Esophagus squamous epithelium (tissue), 5 donors: ENCODE results near the gene GAS7. TPM values are rescaled to one million over a fixed set of nuclear protein-coding genes. Genes with fewer than 3 reads are reported as not detected.

ENCODE experiments used
- DNase-seq: peaks from one replicate; lab custom pipeline; 2025; lab: John Stamatoyannopoulos, UW
- H3K27ac ChIP-seq, 4 donors: fragments of 200-600 bp; sonication (generic); one replicate each; pipeline ENCODE4 v1.5.1; 2016 to 2019; ENCODE audit warnings: mild to moderate bottlenecking in 1 of 4
- H3K27me3 ChIP-seq, 4 donors: fragments of 200-600 bp; sonication (generic); 1 replicate in 3 of 4; 2 replicates in 1 of 4; pipeline versions ENCODE4 v1.5.1 to v1.6.0; 2017 to 2021; ENCODE audit warnings: antibody characterized with exemption in 1 of 4
- H3K36me3 ChIP-seq, 3 donors: fragments of 200-600 bp; sonication (generic); one replicate each; pipeline ENCODE4 v1.5.1; 2016 to 2019
- H3K4me1 ChIP-seq, 3 donors: fragments of 200-600 bp; sonication (generic); one replicate each; pipeline ENCODE4 v1.5.1; 2017 to 2019
- H3K4me3 ChIP-seq, 4 donors: fragments of 200-600 bp; sonication (generic); 1 replicate in 3 of 4; 2 replicates in 1 of 4; pipeline ENCODE4 v1.5.1; 2016 to 2019; ENCODE audit warnings: mild to moderate bottlenecking in 2 of 4, moderate library complexity in 1 of 4
- H3K9me3 ChIP-seq, 3 donors: fragments of 200-600 bp; sonication (generic); one replicate each; pipeline ENCODE4 v1.5.1; 2016 to 2019
- CTCF ChIP-seq, 6 experiments: fragments of 450-650 bp in 4 of 6; fragments of 200-600 bp in 2 of 6; sonication (generic) in 2 of 6; IDR thresholded peaks; one replicate each; pipeline ENCODE4 v1.5.1; 2016 to 2019; ENCODE audit warnings: antibody characterized with exemption in 6 of 6, mild to moderate bottlenecking in 4 of 6, moderate library complexity in 4 of 6
- POLR2A ChIP-seq, 4 donors: fragments of 450-650 bp; IDR thresholded peaks; one replicate each; pipeline ENCODE4 v1.6.1; 2017; ENCODE audit warnings: antibody characterized with exemption in 4 of 4, mild to moderate bottlenecking in 4 of 4, moderate library complexity in 3 of 4
- WGBS, 2 donors: methylation state at CpG; one replicate each; pipeline ENCODE4 v1.1.5; 2018; 5-methylcytosine and 5-hydroxymethylcytosine counted together
- intact Hi-C: fragments of 100-400 bp; cut with DNase I; formaldehyde crosslinking; loops from one replicate; pipeline ENCODE4 v1.15.0; 2022
- total RNA-seq, 4 donors: library from RNA; depleted of rRNA; stranded (reverse); fragments of >200 nt; gene quantifications; one replicate each; pipeline ENCODE4 v1.1.0, GENCODE V29; 2016
- donor health status: DM: yes; HTN: yes; CAD: no.

GAS7 gene
- total RNA-seq, 4 donors from 2014 or later: 16.8 to 39.1 (median 30.1) TPM

GRCh38 chr17:10081571-10082169 is 116.7 kb downstream of the GAS7 start:
- peak overlapping the region in 3 of 4 donors; percentile 23 to 58 (median 50) for H3K27ac ChIP-seq
- no peaks in the 10 kb centered on the region for H3K36me3 ChIP-seq
- no peak for DNase-seq
- intact Hi-C loops: no loop called here
- TF ChIP-seq POLR2A (IDR thresholded peaks at IDR 0.05) (no peak), CTCF (IDR thresholded peaks at IDR 0.05) (no peak)
- H3K4me1 ChIP-seq: peaks cover 5 to 70% (median 20%) of the 10 kb centered on the region in 3 donors
- H3K27me3 ChIP-seq: no peaks in the 10 kb centered on the region
- WGBS, 2 donors: 55% methylated on average over 8 of the region's 8 CpGs
- H3K9me3 ChIP-seq: peaks cover 0 to 8% (median 0%) of the 10 kb centered on the region in 3 donors
- no peak overlapping the region for H3K4me3 ChIP-seq

- Histone ChIP-seq H3K36me3 (no peaks in the 10 kb centered on the region), H3K27ac (peak overlapping the region in 2 of 4 donors; percentile 53 to 55), H3K9me3 (no peaks in the 10 kb centered on the region), H3K4me3 (no peak overlapping the region), H3K4me1 (peaks cover 10 to 74% (median 25%) of the 10 kb centered on the region in 3 donors), H3K27me3 (no peaks in the 10 kb centered on the region)
- intact Hi-C loops: no loop called here
- no peak for DNase-seq
- WGBS, 2 donors: 43 to 46% methylated on average over 4 of the region's 4 CpGs
- TF ChIP-seq POLR2A (IDR thresholded peaks at IDR 0.05): no peak
- no peak for TF ChIP-seq CTCF (IDR thresholded peaks at IDR 0.05)
These were observed 120.7 kb downstream of the GAS7 start for GRCh38 chr17:10077561-10078299.

GRCh38 chr17:10075919-10076318 is 122.5 kb downstream of the GAS7 start:
- Histone ChIP-seq H3K27ac (no peak overlapping the region), H3K9me3 (no peaks in the 10 kb centered on the region), H3K4me1 (peaks cover 17 to 78% (median 22%) of the 10 kb centered on the region in 3 donors), H3K27me3 (no peaks in the 10 kb centered on the region), H3K36me3 (no peaks in the 10 kb centered on the region), H3K4me3 (no peak overlapping the region)
- intact Hi-C loops: no loop called here
- TF ChIP-seq POLR2A (IDR thresholded peaks at IDR 0.05): no peak
- no peak for TF ChIP-seq CTCF (IDR thresholded peaks at IDR 0.05)
- no peak for DNase-seq
- WGBS, 2 donors: 57 to 74% methylated on average over 2 to 4 of the region's 5 CpGs

GRCh38 chr17:10073941-10074340 is 124.5 kb downstream of the GAS7 start:
- H3K27ac ChIP-seq: peak overlapping the region in 2 of 4 donors; percentile 44 to 63
- H3K4me3 ChIP-seq: no peak overlapping the region
- intact Hi-C loops: no loop called here
- peaks cover 25 to 86% (median 26%) of the 10 kb centered on the region in 3 donors for H3K4me1 ChIP-seq
- no peak for TF ChIP-seq CTCF (IDR thresholded peaks at IDR 0.05)
- no peak for TF ChIP-seq POLR2A (IDR thresholded peaks at IDR 0.05)
- no peaks in the 10 kb centered on the region for H3K27me3 ChIP-seq
- DNase-seq: no peak
- 41 to 57% methylated on average over 6 of the region's 6 CpGs for WGBS, 2 donors
- H3K9me3 ChIP-seq: no peaks in the 10 kb centered on the region
- H3K36me3 ChIP-seq: no peaks in the 10 kb centered on the region
